Adrenal gland (tissue), 12 donors: ENCODE measurements around the gene PATE1. TPM values are rescaled to one million over a fixed set of nuclear protein-coding genes. Genes with fewer than 3 reads are reported as not detected.

Experiments used
- DNase-seq, 7 donors: peaks; one replicate each; pipeline ENCODE4 v3.0.0-alpha.2; 2019 to 2020
- H3K27ac ChIP-seq, 5 donors: fragments of 200-600 bp; sonication (generic) in 4 of 5; 1 replicate in 3 of 5; 2 replicates in 2 of 5; pipeline versions ENCODE4 v1.5.1 to v1.8.0; 2016 to 2020; ENCODE audit warnings: mild to moderate bottlenecking in 1 of 5
- H3K27me3 ChIP-seq: fragments of 200-600 bp; 2 replicates; pipeline ENCODE4 v1.8.0; 2021
- H3K36me3 ChIP-seq, 2 donors: fragments of 200-600 bp; replicated peaks in 1 of 2; 1 replicate in 1 of 2; 2 replicates in 1 of 2; pipeline versions ENCODE4 v1.5.1 to v1.8.0; 2018 to 2022
- H3K4me1 ChIP-seq, 2 donors: fragments of 200-600 bp; replicated peaks in 1 of 2; 1 replicate in 1 of 2; 2 replicates in 1 of 2; pipeline versions ENCODE4 v1.5.1 to v1.8.0; 2018 to 2021
- H3K4me3 ChIP-seq, 4 donors: fragments of 200-600 bp; sonication (generic) in 3 of 4; one replicate each; pipeline ENCODE4 v1.5.1; 2016 to 2018
- H3K9me3 ChIP-seq, 3 donors: fragments of 200-600 bp; sonication (generic) in 1 of 3; replicated peaks in 1 of 3; 1 replicate in 2 of 3; 2 replicates in 1 of 3; pipeline versions ENCODE4 v1.5.1 to v1.8.0; 2016 to 2021
- CTCF ChIP-seq, 6 experiments: fragments of 450-650 bp in 4 of 6; fragments of 200-600 bp in 2 of 6; sonication (generic) in 1 of 6; IDR thresholded peaks; 1 replicate in 5 of 6; 2 replicates in 1 of 6; pipeline versions ENCODE4 v1.5.1 to v1.8.0; 2016 to 2021; ENCODE audit warnings: antibody characterized with exemption in 6 of 6, mild to moderate bottlenecking in 2 of 6, moderate library complexity in 1 of 6
- POLR2A ChIP-seq, 2 donors: fragments of 450-650 bp; IDR thresholded peaks; one replicate each; pipeline ENCODE4 v1.6.1; 2017; ENCODE audit warnings: antibody characterized with exemption in 2 of 2, mild to moderate bottlenecking in 2 of 2, moderate library complexity in 1 of 2
- WGBS, 4 donors: extraction: QIAGEN DNeasy Blood & Tissue Kit in 2 of 4; methylation state at CpG; one replicate each; pipeline versions ENCODE4 v1.1.5 to v1.1.7; 2013 to 2017; 5-methylcytosine and 5-hydroxymethylcytosine counted together
- intact Hi-C, 2 donors: fragments of 100-400 bp; cut with DNase I; formaldehyde crosslinking; loops; one replicate each; pipeline versions ENCODE4 v1.14.1 to v1.15.0; 2022 to 2023
- polyA plus RNA-seq, 3 donors: library from polyadenylated mRNA; stranded (reverse); fragments of 200-250 nt in 2 of 3; fragments of 350-450 nt in 1 of 3; fragmentation: Illumina TruSeq in 1 of 3; extraction: RNeasy Lipid Tissue Mini Kit (QIAGEN cat#74804) in 1 of 3; gene quantifications; one replicate each; pipeline ENCODE4 v1.2.3, GENCODE V29; 2013 to 2014
- total RNA-seq, 9 donors: library from RNA; depleted of rRNA in 4 of 9; stranded (reverse); fragments of >200 nt in 4 of 9; fragments of 120-200 nt in 1 of 9; fragmentation: NEBNext Ultra II Directional in 1 of 9; extraction: Animal tissue kit (Norgen Biotek cat#: 25700) in 1 of 9; gene quantifications; one replicate each; pipeline versions ENCODE4 v1.1.0 to v1.2.4, GENCODE V29; 2013 to 2023
- donor health status: healthy with polysubstance abuse.
- donor health status: Bipolar disorder and iron deficiency.
- donor health status: DM: yes; HTN: yes; CAD: no.
- donor health status: DM: no; HTN: no; CAD: no.
- donor health status: DM: no; HTN: no; CAD: no.
- donor health status: DM: yes; HTN: yes; CAD: no.

PATE1 gene
- total and polyA plus RNA-seq, 12 donors: not detected

GRCh38 chr11:125763483-125763882 is 17.4 kb downstream of the PATE1 start:
- Histone ChIP-seq H3K27ac (no peak overlapping the region), H3K27me3 (no peaks in the 10 kb centered on the region), H3K36me3 (no peaks in the 10 kb centered on the region), H3K9me3 (no peaks in the 10 kb centered on the region), H3K4me3 (no peak overlapping the region), H3K4me1 (no peaks in the 10 kb centered on the region)
- intact Hi-C loops: no loop called here
- DNase-seq: no peak
- no peak for TF ChIP-seq POLR2A (IDR thresholded peaks at IDR 0.05)
- no peak for TF ChIP-seq CTCF (IDR thresholded peaks at IDR 0.05)
- WGBS, 4 donors: 64 to 87% (median 82%) methylated on average over 2 of the region's 2 CpGs

GRCh38 chr11:125766251-125766650 is 20.2 kb downstream of the PATE1 start:
- Histone ChIP-seq H3K4me1 (no peaks in the 10 kb centered on the region), H3K27me3 (no peaks in the 10 kb centered on the region), H3K27ac (no peak overlapping the region), H3K4me3 (no peak overlapping the region), H3K9me3 (no peaks in the 10 kb centered on the region), H3K36me3 (no peaks in the 10 kb centered on the region)
- TF ChIP-seq POLR2A (IDR thresholded peaks at IDR 0.05) (no peak), CTCF (IDR thresholded peaks at IDR 0.05) (no peak)
- intact Hi-C loops: no loop called here
- no peak for DNase-seq
- WGBS, 4 donors: 44 to 74% (median 55%) methylated on average over 1 of the region's 1 CpG

GRCh38 chr11:125768336-125769046 is 22.4 kb downstream of the PATE1 start:
- H3K9me3 ChIP-seq: no peaks in the 10 kb centered on the region
- no peaks in the 10 kb centered on the region for H3K4me1 ChIP-seq
- no peaks in the 10 kb centered on the region for H3K27me3 ChIP-seq
- DNase-seq: no peak
- intact Hi-C loops: no loop called here
- 41 to 47% (median 45%) methylated on average over 10 of the region's 10 CpGs for WGBS, 4 donors
- no peak overlapping the region for H3K4me3 ChIP-seq
- no peak overlapping the region for H3K27ac ChIP-seq
- TF ChIP-seq CTCF (IDR thresholded peaks at IDR 0.05): no peak
- no peak for TF ChIP-seq POLR2A (IDR thresholded peaks at IDR 0.05)
- H3K36me3 ChIP-seq: no peaks in the 10 kb centered on the region

- 56 to 81% (median 69%) methylated on average over 2 of the region's 2 CpGs for WGBS, 4 donors
Measured at GRCh38 chr11:125770583-125770982, 24.5 kb downstream of the PATE1 start.

More at GRCh38 chr11:125770583-125770982, 24.5 kb downstream of the PATE1 start:
- Histone ChIP-seq H3K9me3 (no peaks in the 10 kb centered on the region), H3K27me3 (no peaks in the 10 kb centered on the region), H3K4me3 (no peak overlapping the region), H3K4me1 (no peaks in the 10 kb centered on the region), H3K27ac (no peak overlapping the region), H3K36me3 (no peaks in the 10 kb centered on the region)
- DNase-seq: no peak
- intact Hi-C loops: no loop called here
- TF ChIP-seq POLR2A (IDR thresholded peaks at IDR 0.05) (no peak), CTCF (IDR thresholded peaks at IDR 0.05) (no peak)
